ENCODE results near the gene TTC34.

DNA sequence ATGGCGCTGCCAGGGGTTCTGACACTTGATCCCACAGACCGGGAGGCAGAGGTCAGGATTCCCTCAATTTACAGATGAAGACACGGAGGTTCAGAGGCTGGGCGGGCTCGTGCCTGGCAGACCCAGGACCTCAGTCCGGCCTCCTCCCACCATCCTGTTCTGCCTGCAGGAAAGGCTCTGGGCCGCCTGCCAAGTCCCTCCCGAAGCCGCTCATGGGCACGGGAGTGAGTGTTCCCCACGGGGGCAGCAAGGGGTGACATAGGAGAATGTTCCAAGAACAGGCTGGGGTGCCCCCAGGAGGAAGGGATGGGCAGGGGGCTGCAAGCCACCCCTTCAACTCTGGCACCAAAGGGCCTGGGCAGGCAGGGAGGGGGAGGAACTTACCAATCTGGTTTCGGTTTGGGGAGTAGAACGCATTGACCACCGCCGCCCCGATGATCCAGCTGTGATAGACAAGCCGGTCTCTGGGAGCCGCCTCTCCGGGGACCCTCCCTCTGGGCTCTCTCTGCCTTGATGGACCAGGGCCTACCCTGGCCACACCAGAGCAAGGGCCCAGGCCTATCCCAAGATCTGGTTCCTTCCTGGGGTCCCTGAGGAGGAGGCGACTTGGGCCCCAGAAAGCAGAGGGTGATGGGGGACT, 207.4 kb downstream of the TTC34 start:
- TF ChIP-seq, protein P1, sequence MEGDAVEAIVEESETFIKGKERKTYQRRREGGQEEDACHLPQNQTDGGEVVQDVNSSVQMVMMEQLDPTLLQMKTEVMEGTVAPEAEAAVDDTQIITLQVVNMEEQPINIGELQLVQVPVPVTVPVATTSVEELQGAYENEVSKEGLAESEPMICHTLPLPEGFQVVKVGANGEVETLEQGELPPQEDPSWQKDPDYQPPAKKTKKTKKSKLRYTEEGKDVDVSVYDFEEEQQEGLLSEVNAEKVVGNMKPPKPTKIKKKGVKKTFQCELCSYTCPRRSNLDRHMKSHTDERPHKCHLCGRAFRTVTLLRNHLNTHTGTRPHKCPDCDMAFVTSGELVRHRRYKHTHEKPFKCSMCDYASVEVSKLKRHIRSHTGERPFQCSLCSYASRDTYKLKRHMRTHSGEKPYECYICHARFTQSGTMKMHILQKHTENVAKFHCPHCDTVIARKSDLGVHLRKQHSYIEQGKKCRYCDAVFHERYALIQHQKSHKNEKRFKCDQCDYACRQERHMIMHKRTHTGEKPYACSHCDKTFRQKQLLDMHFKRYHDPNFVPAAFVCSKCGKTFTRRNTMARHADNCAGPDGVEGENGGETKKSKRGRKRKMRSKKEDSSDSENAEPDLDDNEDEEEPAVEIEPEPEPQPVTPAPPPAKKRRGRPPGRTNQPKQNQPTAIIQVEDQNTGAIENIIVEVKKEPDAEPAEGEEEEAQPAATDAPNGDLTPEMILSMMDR (IDR thresholded peaks at IDR 0.05), result no peak
- TF ChIP-seq POLR2A (IDR thresholded peaks at IDR 0.05), result no peak
